ENCODE data around the gene CCDC12.

Gene CCDC12

GRCh38 chr3:46976326-46977190 is at the start of gene CCDC12:
Gene CCDC12, minus strand, starts transcription at chr3:46976745. Its CDS starts 13 bp downstream, at chr3:46976732.
- H3K4me3 ChIP-seq (ENCODE audit: low read depth, low read length): peak within 1 kb of the TSS; percentile 100
- TF ChIP-seq CTCF (IDR thresholded peaks at IDR 0.05; ENCODE audit: borderline replicate concordance, insufficient read depth, low read depth, low read length): no peak

GRCh38 chr3:47024932-47025331 is 48.4 kb upstream of the CCDC12 start:
- no peak overlapping the region for H3K4me3 ChIP-seq (ENCODE audit: low read depth, low read length)
- no peak for TF ChIP-seq CTCF (IDR thresholded peaks at IDR 0.05; ENCODE audit: borderline replicate concordance, insufficient read depth, low read depth, low read length)

- no peak overlapping the region for H3K4me3 ChIP-seq (ENCODE audit: low read depth, low read length)
- TF ChIP-seq CTCF (IDR thresholded peaks at IDR 0.05; ENCODE audit: borderline replicate concordance, insufficient read depth, low read depth, low read length): no peak
These were observed 46.1 kb upstream of the CCDC12 start for GRCh38 chr3:47022641-47023071.

- no peak overlapping the region for H3K4me3 ChIP-seq (ENCODE audit: low read depth, low read length)
- TF ChIP-seq CTCF (IDR thresholded peaks at IDR 0.05; ENCODE audit: borderline replicate concordance, insufficient read depth, low read depth, low read length): no peak
These were observed 43.8 kb upstream of the CCDC12 start for GRCh38 chr3:47020311-47020710.

GRCh38 chr3:47019201-47019600 is 42.7 kb upstream of the CCDC12 start:
- H3K4me3 ChIP-seq (ENCODE audit: low read depth, low read length): no peak overlapping the region
- no peak for TF ChIP-seq CTCF (IDR thresholded peaks at IDR 0.05; ENCODE audit: borderline replicate concordance, insufficient read depth, low read depth, low read length)

GRCh38 chr3:47018269-47018611 is 41.7 kb upstream of the CCDC12 start:
- no peak overlapping the region for H3K4me3 ChIP-seq (ENCODE audit: low read depth, low read length)
- TF ChIP-seq CTCF (IDR thresholded peaks at IDR 0.05; ENCODE audit: borderline replicate concordance, insufficient read depth, low read depth, low read length): no peak

Measured in GM12875 (cell line).